Breast epithelium (tissue), 3 donors: Measurements from ENCODE around the gene MZB1.

Source experiments
- POLR2A ChIP-seq: fragments of 450-650 bp; IDR thresholded peaks from one replicate; pipeline ENCODE4 v1.6.1; 2016; ENCODE audit warnings: antibody characterized with exemption, mild to moderate bottlenecking, moderate library complexity
- POLR2AphosphoS5 ChIP-seq, 3 donors: sonication (generic); formaldehyde crosslinking; IDR thresholded peaks; one replicate each; pipeline ENCODE4 v1.6.1; 2017; ENCODE audit warnings: antibody characterized with exemption in 3 of 3
- TF ChIP-seq, protein P1 (sequence below), 3 donors: fragments of 450-650 bp; IDR thresholded peaks; one replicate each; pipeline ENCODE4 v1.5.1; 2016 to 2017; ENCODE audit warnings: antibody characterized with exemption in 3 of 3, mild to moderate bottlenecking in 3 of 3, moderate library complexity in 3 of 3

DNA sequence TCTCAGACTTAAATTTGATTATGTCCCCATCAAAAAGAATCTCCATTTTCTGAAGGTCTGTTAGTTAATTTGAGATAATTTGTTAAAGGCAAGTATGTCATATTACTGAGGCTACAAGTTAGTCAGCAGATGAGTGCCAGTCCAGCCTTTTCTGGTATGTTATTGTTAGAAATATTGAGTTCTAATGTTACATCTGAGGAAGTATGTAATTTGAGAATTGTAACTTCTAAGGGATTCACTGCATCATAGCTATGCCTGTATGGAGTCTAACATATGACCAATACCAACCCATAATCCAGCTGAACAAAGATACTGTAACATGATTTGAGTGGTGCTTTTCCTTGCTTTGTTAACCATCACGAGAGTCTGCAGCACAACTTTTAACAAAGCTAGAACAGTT, 20.5 kb downstream of the MZB1 start:
- TF ChIP-seq, protein P1, sequence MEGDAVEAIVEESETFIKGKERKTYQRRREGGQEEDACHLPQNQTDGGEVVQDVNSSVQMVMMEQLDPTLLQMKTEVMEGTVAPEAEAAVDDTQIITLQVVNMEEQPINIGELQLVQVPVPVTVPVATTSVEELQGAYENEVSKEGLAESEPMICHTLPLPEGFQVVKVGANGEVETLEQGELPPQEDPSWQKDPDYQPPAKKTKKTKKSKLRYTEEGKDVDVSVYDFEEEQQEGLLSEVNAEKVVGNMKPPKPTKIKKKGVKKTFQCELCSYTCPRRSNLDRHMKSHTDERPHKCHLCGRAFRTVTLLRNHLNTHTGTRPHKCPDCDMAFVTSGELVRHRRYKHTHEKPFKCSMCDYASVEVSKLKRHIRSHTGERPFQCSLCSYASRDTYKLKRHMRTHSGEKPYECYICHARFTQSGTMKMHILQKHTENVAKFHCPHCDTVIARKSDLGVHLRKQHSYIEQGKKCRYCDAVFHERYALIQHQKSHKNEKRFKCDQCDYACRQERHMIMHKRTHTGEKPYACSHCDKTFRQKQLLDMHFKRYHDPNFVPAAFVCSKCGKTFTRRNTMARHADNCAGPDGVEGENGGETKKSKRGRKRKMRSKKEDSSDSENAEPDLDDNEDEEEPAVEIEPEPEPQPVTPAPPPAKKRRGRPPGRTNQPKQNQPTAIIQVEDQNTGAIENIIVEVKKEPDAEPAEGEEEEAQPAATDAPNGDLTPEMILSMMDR (IDR thresholded peaks at IDR 0.05), result no peak
- TF ChIP-seq POLR2A (no peak), POLR2AphosphoS5 (IDR thresholded peaks at IDR 0.05) (no peak)
